Right ventricle myocardium inferior (tissue), 1 donor: ENCODE measurements around the gene MYCN. TPM values are rescaled to one million over a fixed set of nuclear protein-coding genes. Genes with fewer than 3 reads are reported as not detected.
"Not testable (repeated sequence)": the region's sequence is repeated elsewhere in the genome, so short reads cannot be mapped to it uniquely, and the experiment has no call there.

Experiments
- ATAC-seq: fragments of 200-7000 bp; cut with Tn5 transposase; one replicate; pipeline ENCODE4 v1.9.1; 2020; ENCODE audit warnings: mild to moderate bottlenecking, moderate library complexity
- DNase-seq: peaks from one replicate; pipeline ENCODE4 v3.0.0; 2021; ENCODE audit errors: missing footprints
- intact Hi-C: fragments of 100-400 bp; cut with DNase I; formaldehyde crosslinking; loops from one replicate; pipeline ENCODE4 v1.11.0; 2022
- total RNA-seq: library from RNA; stranded (reverse); fragmentation: NEBNext Ultra II Directional; extraction: Animal tissue kit (Norgen Biotek cat#: 25700); gene quantifications from one replicate; pipeline ENCODE4 v1.2.1, GENCODE V29; 2021
- donor health status: DM: no; HTN: yes; CAD: no; lungs with severe emphysema.

MYCN gene
- total RNA-seq, 1 donor from 2014 or later, result 0.54 TPM

- intact Hi-C loops, result no loop called here
- no peak for DNase-seq
- no peak for ATAC-seq
Measured at GRCh38 chr2:15952451-15953146, 12.2 kb downstream of the MYCN start.

- no peak for ATAC-seq
- intact Hi-C loops, result no loop called here
Measured at GRCh38 chr2:15953147-15953630, 12.8 kb downstream of the MYCN start.

DNA sequence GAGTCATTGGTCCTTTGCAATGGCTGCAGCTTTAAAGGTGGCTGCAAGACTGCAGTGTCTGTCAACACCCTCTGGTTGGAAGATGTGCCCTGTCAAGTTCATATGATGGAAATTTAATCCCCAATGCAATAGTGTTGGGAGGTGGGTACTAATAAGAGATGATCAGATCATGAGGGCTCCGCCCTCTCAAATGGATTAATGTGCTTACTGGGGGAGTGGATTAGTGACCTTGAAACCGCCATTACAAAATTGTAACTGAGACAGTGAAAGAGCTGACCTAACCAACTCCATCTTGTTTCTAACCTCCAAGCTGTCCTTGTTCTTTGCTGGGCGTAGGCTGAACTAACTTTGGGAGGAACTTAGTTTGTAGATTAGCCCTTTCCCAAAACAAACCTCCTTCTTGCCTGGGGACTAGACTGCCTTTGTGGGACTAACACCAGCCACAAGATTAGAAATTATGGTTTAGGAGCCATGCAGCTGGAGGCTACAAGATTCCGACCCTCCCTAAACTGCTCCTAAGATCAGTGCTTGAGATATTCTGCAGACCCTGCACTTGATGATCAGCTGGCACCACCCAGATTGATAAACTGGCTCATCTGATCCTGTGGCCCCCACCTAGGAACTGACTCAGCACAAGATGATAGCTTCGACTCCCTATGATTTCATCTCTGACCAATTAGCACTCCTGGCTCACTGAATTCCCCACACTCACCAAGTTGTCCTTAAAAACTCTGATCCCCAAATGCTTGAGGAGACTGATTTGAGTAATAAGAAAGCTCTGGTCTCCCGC, 13.7 kb downstream of the MYCN start:
- ATAC-seq, result no peak
- intact Hi-C loops, result no loop called here
- no peak for DNase-seq

More at GRCh38 chr2:15953147-15953630, 12.8 kb downstream of the MYCN start:
- no peak for DNase-seq

- ATAC-seq (no peak), DNase-seq (no peak)
- intact Hi-C loops, result no loop called here
Measured at GRCh38 chr2:15954761-15955160, 14.4 kb downstream of the MYCN start.

- no peak for ATAC-seq
- no peak for DNase-seq
- intact Hi-C loops, result no loop called here
Measured at GRCh38 chr2:15955232-15955988, 15.1 kb downstream of the MYCN start.

DNA sequence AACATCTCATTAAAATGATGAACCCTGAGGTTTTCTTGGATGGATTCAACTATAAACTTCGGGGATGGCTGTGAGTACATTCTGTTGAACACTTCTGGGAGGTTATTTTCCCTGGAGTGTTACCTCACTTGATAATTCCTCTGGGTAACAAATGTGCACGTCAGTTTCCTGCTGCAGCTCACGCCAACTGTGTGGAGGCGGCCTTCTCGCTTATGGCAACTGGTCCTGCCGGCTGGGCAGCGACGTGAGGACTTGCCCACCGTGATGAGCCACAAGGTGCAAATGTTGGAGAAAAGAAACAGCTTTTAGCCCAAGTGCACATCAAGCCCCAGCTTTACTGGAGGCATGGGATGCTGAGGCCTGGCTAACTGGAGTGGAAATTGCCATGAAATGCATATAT, 15.9 kb downstream of the MYCN start:
- intact Hi-C loops, result no loop called here
- DNase-seq, result no peak
- ATAC-seq, result no peak

- intact Hi-C loops, result no loop called here
- no peak for ATAC-seq
- DNase-seq, result no peak
Measured at GRCh38 chr2:15956751-15957736, 16.7 kb downstream of the MYCN start.

DNA sequence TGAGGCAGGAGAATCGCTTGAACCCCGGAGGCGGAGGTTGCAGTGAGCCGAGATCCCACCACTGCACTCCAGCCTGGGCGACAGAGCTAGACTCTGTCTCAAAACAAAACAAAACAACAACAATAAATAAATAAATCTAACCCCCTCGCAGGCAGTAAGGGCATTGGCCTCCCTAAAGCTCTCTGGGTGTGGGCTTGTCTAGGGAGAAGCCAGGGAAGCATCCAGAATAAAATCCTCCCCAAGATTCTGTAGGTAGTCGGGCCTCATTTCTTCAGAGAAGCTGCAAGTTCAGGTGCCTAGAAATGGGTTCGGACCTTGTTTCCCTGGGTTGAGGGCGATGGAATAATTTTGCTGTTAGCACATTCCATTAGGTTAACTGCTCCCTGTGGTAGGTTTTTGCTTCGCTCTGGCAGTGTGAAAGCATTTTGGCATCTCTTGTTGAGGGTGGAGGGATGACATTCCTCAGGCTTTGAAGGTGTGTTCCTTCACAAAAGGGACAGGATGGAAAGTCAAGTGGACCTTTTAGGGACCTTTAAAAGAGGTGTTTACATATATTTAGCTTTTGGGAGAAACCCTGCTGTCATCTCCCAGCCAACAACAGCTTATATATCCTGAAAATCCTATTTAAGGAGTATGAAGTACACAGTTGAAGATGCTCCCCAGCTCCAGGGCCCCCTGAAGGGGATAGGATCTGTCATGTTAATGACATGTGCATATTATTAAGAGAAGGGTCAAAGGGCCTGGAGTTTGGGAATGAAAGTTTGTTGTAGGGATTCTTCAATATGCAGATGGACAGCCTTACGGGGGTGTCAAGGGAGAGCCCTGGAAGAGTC, 17.7 kb downstream of the MYCN start:
- ATAC-seq (no peak), DNase-seq (no peak)
- intact Hi-C loops, result no loop called here

DNA sequence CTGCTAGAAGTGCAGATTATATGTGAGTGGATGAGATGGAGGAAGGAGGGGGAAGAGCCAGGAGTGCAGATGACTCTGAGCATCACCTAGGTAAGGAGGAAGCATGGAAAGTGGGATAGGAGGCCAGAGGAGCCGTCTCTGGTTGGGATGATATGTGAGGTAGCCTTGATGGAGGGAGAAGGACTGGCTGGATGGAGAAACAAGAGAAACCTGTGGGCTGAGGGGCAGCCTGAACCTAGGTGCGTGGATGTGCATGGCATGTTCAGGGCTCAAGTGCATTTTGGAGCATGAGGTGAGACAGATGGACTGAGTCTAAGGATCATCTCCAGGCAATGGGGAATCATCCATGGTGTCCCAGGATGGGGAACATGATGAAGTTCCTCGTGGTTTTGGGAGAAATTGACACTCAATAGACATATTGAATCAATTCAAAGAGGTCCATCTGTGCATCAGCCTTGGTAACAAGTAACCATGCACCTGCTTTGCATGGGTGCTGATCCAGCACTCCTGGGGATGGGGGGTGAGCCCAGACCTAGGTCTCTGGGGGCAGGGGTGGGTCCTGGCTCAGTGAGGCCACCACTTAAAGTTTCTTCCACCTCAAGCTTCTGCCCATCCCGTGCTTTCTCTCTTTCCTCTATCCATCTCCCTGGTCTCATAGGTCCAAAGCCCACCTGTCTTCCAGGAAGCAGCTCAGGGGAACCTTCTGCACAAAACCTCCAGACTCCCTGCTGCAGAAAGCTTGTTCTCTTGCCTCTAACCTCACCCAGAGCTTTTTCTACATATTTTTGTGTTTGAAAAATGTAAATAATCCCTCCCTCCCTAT, 19.2 kb downstream of the MYCN start:
- ATAC-seq (no peak), DNase-seq (no peak)
- intact Hi-C loops, result no loop called here

DNA sequence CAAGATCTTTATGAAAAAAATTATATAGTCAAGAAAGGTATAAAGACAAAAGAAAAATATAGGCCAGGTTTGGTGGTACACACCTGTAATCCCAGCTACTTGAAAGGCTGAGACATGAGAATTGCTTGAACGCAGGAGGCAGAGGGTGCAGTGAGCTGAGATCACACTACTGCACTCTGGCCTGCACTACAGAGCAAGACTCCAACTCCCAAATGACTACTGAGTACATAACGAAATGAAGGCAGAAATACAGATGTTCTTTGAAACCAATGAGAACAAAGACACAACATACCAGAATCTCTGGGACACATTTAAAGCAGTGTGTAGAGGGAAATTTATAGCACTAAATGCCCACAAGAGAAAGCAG, 19.8 kb downstream of the MYCN start:
- intact Hi-C loops, ATAC-seq, DNase-seq: not testable (repeated sequence)

GRCh38 chr2:15963109-15963976, 23.0 kb downstream of the MYCN start:
- intact Hi-C loops, DNase-seq, ATAC-seq: not testable (repeated sequence)

DNA sequence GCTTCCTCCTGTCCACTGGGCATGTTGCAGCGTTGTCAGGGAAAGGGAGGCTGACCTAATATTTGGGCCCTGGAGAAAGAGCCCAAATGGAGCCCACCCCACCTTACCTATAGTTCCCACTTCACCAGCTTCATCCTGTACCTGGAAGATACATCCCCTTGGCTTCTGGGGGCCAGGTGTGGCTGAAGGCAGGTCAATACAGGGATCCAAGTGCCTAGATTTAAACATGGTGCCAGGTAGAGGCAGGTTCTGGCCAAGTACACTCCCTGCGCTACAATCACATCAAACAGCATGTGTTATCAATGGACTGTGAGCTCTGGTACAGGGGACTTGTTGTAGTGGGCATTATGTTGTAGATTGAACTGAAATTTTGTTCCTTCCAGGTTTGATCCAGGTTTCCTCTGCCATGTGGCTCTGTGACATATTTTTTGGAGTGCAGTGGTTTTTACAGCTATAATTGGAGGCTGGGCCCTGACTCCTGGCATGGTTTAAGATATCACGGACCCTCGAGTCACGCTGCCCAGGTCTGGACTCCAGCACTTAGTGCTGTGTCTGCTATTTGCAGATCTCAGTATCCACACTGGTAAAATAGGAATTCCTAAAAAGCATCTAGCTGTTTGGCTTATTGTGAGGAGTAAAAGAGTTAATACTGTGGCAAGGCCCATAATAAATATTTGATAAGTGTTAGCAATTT, 23.8 kb downstream of the MYCN start:
- DNase-seq (no peak), ATAC-seq (no peak)
- intact Hi-C loops, result no loop called here

- ATAC-seq (no peak), DNase-seq (no peak)
- intact Hi-C loops, result no loop called here
Measured at GRCh38 chr2:15964936-15965563, 24.7 kb downstream of the MYCN start.

DNA sequence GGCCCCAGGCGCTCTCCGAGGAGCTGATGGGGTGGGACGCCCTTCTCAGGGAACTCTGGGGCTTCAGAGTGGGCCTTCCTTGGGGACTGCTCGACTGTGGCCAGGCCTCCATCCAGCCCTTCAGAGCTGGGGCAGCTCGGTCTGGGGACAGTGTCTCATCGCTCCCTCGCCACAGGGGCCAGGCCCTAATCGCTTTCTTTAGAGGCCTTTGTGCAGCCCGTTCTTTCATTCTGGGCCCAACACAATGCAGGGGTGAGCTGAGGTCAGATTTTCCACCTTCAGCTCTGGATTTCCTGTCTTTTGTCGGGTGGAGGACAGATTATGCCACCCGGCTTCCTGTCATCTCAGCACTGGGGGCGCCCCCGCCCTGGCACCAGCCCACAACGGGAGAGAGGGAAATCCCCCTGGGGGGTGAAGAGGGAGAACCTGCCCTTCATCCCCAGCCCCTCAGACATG, 25.2 kb downstream of the MYCN start:
- no peak for DNase-seq
- intact Hi-C loops, result no loop called here
- no peak for ATAC-seq
